GM10266 (cell line): Measurements from ENCODE around the gene PBLD.

Source experiments
- DNase-seq: peaks from one replicate; pipeline ENCODE4 v3.0.0; 2012; ENCODE audit errors: extremely low spot score
- CTCF ChIP-seq: IDR thresholded peaks from 2 replicates; pipeline ENCODE4 v1.5.1; 2012; ENCODE audit warnings: mild to moderate bottlenecking, low read depth; ENCODE audit not compliant: control insufficient read depth, insufficient read depth; ENCODE audit errors: missing control alignments

Gene PBLD

GRCh38 chr10:68303849-68304412 is 28.8 kb downstream of the PBLD start:
- no peak for TF ChIP-seq CTCF
- no peak for DNase-seq

GRCh38 chr10:68302871-68303270 is 29.9 kb downstream of the PBLD start:
- no peak for DNase-seq
- TF ChIP-seq CTCF: no peak

GRCh38 chr10:68302503-68302823 is 30.3 kb downstream of the PBLD start:
- DNase-seq: no peak
- no peak for TF ChIP-seq CTCF

- peak; percentile 46 for TF ChIP-seq CTCF
- peak; percentile 39 for DNase-seq
These were observed 30.8 kb downstream of the PBLD start for GRCh38 chr10:68301790-68302502.

GRCh38 chr10:68301301-68301700 is 31.4 kb downstream of the PBLD start:
- no peak for DNase-seq
- TF ChIP-seq CTCF: no peak

- no peak for TF ChIP-seq CTCF
- DNase-seq: no peak
These were observed 35.7 kb downstream of the PBLD start for GRCh38 chr10:68296843-68297663.

- no peak for TF ChIP-seq CTCF
- no peak for DNase-seq
These were observed 42.0 kb downstream of the PBLD start for GRCh38 chr10:68290736-68291135.
